MCF 10A (cell line): Measurements from ENCODE around the gene RPA4. TPM values are rescaled to one million over a fixed set of nuclear protein-coding genes. Genes with fewer than 3 reads are reported as not detected.
"Not testable (repeated sequence)": the region's sequence is repeated elsewhere in the genome, so short reads cannot be mapped to it uniquely, and the experiment has no call there.

Experiments
- BruUV-seq: library from RNA; stranded (reverse); fragments of 400-500 nt; replicated peaks from 2 replicates; lab custom pipeline; 2021; lab: Mats Ljungman, UMichigan
- CTCF ChIA-PET: fragments of 300-600 bp; sonication (Branson Sonifier 250); formaldehyde crosslinking; extraction: SDS; loops from one replicate; lab custom pipeline; 2021; ENCODE audit warnings: antibody characterized with exemption, inconsistent platforms; lab: Yijun Ruan, JAX
- POLR2A ChIA-PET: fragments of 300-600, 350-650 bp; sonication (Branson Sonifier 250); formaldehyde crosslinking; extraction: SDS; loops from one replicate; lab custom pipeline; 2020; ENCODE audit warnings: antibody characterized with exemption, inconsistent platforms; lab: Yijun Ruan, JAX
- DNase-seq: peaks from one replicate; pipeline ENCODE4 v3.0.0-alpha.2; 2018; ENCODE audit not compliant: unreplicated experiment
- H3K27ac Mint-ChIP-seq: one replicate; pipeline ENCODE4 v1.8.0; 2022; ENCODE audit warnings: mild to moderate bottlenecking, low read depth, mixed read lengths; ENCODE audit not compliant: unreplicated experiment
- H3K27me3 Mint-ChIP-seq: one replicate; pipeline ENCODE4 v1.8.0; 2022; ENCODE audit warnings: mixed read lengths; ENCODE audit not compliant: insufficient read depth, unreplicated experiment
- H3K36me3 Mint-ChIP-seq: one replicate; pipeline ENCODE4 v1.8.0; 2022; ENCODE audit warnings: mild to moderate bottlenecking, moderate library complexity, mixed read lengths; ENCODE audit not compliant: insufficient read depth, unreplicated experiment
- H3K4me1 Mint-ChIP-seq: one replicate; pipeline ENCODE4 v1.8.0; 2022; ENCODE audit warnings: mixed read lengths; ENCODE audit not compliant: insufficient read depth, unreplicated experiment
- H3K4me3 Mint-ChIP-seq: one replicate; pipeline ENCODE4 v1.8.0; 2022; ENCODE audit warnings: mild to moderate bottlenecking, moderate library complexity, mixed read lengths; ENCODE audit not compliant: unreplicated experiment
- H3K9me3 Mint-ChIP-seq: one replicate; pipeline ENCODE4 v1.8.0; 2022; ENCODE audit warnings: mixed read lengths; ENCODE audit not compliant: unreplicated experiment
- intact Hi-C: fragments of 100-400 bp; cut with micrococcal nuclease; formaldehyde crosslinking; loops from 2 replicates; pipeline ENCODE4 v1.14.1; 2022
- total RNA-seq: library from RNA; stranded (reverse); gene quantifications from 2 replicates; pipeline ENCODE4 v1.2.3, GENCODE V29; 2022
- TF ChIP-seq, protein P1 (sequence below): fragments of 200-600 bp; IDR thresholded peaks from one replicate; pipeline ENCODE4 v1.8.0; 2022; ENCODE audit warnings: antibody characterized with exemption, mild to moderate bottlenecking; ENCODE audit not compliant: unreplicated experiment

The RPA4 gene
- total RNA-seq, 1 experiment from 2014 or later: 1.4 TPM

DNA sequence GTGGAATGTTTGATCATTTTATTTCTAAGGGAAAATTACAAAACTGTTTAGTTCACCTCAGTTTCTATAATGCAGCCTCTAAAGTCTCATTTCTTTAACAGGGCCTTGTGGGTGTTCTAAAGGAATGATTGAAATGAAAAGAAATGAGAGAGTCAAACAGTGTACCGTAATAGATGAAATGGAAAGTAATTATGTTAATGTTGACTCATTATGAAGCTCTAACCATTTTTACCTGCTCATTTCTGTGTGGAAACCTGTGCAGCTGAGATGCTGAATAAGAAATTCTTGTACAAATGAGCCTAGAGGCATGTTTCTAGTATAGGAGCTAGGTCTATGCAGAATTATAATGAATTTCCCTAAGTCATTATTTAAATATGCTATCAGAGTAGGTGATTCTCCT is 45.2 kb upstream of the RPA4 start:
- intact Hi-C loops: no loop called here
- CTCF ChIA-PET: interaction anchor here (0.5 kb wide), 1 partner anchor 262 kb away, joined by 3 read pairs; no protein-coding TSS in a partner anchor
- H3K4me1 Mint-ChIP-seq: no peaks in the 10 kb centered on the region
- no peak overlapping the region for H3K4me3 Mint-ChIP-seq
- no peak for DNase-seq
- no TSS peak for BruUV-seq
- POLR2A ChIA-PET: no interaction called here
- no peak overlapping the region for H3K27ac Mint-ChIP-seq
- TF ChIP-seq, protein P1, sequence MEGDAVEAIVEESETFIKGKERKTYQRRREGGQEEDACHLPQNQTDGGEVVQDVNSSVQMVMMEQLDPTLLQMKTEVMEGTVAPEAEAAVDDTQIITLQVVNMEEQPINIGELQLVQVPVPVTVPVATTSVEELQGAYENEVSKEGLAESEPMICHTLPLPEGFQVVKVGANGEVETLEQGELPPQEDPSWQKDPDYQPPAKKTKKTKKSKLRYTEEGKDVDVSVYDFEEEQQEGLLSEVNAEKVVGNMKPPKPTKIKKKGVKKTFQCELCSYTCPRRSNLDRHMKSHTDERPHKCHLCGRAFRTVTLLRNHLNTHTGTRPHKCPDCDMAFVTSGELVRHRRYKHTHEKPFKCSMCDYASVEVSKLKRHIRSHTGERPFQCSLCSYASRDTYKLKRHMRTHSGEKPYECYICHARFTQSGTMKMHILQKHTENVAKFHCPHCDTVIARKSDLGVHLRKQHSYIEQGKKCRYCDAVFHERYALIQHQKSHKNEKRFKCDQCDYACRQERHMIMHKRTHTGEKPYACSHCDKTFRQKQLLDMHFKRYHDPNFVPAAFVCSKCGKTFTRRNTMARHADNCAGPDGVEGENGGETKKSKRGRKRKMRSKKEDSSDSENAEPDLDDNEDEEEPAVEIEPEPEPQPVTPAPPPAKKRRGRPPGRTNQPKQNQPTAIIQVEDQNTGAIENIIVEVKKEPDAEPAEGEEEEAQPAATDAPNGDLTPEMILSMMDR: no peak
- H3K9me3 Mint-ChIP-seq: no peaks in the 10 kb centered on the region
- peaks cover 45% of the 10 kb centered on the region for H3K27me3 Mint-ChIP-seq
- no peaks in the 10 kb centered on the region for H3K36me3 Mint-ChIP-seq

DNA sequence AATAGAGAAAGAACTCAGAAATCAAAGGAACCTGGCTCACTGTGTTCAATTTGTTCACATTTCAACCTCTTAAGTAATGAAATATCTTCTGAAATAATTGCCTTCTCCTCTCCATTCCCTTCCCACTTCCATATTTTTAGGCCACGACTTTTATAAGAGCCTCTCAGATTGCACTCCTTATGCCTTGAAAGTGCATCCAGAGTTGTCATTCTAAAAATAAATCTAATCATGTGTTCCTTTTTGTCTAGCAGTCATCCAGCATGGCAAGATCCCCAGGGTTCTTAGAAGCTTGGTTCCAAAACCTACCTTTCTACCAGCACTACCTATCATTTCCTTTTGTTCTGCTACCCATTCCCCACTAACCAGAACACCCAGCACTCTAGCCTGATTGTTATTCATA is 42.4 kb upstream of the RPA4 start:
- H3K9me3 Mint-ChIP-seq: no peaks in the 10 kb centered on the region
- intact Hi-C loops: no loop called here
- ChIA-PET CTCF (interaction anchor here (0.7 kb wide), 1 partner anchor 35 kb away, joined by 3 read pairs; no protein-coding TSS in a partner anchor), POLR2A (interaction anchor here (0.6 kb wide), 1 partner anchor 51 kb away, joined by 3 read pairs; no protein-coding TSS in a partner anchor)
- H3K27me3 Mint-ChIP-seq: peaks cover 38% of the 10 kb centered on the region
- no peaks in the 10 kb centered on the region for H3K4me1 Mint-ChIP-seq
- H3K36me3 Mint-ChIP-seq: no peaks in the 10 kb centered on the region
- TF ChIP-seq, protein P1: no peak
- no TSS peak for BruUV-seq
- H3K27ac Mint-ChIP-seq: no peak overlapping the region
- no peak overlapping the region for H3K4me3 Mint-ChIP-seq
- DNase-seq: no peak

DNA sequence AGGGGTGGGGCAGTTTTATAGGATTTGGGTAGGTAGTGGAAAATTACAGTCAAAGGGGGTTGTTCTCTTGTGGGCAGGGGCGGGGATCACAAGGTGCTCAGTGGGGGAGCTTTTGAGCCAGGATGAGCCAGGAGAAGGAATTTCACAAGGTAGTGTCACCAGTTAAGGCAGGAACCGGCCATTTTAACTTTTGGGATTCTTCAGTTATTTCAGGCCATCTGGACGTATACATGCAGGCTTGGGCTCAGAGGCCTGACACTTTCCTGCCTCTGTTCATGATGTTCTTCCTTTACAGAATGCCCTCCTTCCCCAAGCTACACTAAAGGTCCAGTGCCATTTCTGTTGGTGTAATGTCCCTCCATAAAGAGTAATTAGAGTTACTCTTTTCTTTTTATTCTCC is 41.8 kb upstream of the RPA4 start:
- ChIA-PET POLR2A (interaction anchor here (0.6 kb wide), 1 partner anchor 51 kb away, joined by 3 read pairs; no protein-coding TSS in a partner anchor), CTCF (interaction anchor here (0.7 kb wide), 2 partner anchors 35 to 54 kb away, joined by 3 to 4 read pairs; no protein-coding TSS in a partner anchor)
- H3K36me3 Mint-ChIP-seq, H3K4me1 Mint-ChIP-seq, BruUV-seq, intact Hi-C loops, H3K4me3 Mint-ChIP-seq, H3K9me3 Mint-ChIP-seq, H3K27ac Mint-ChIP-seq, DNase-seq: not testable (repeated sequence)
- peaks cover 38% of the 10 kb centered on the region for H3K27me3 Mint-ChIP-seq

DNA sequence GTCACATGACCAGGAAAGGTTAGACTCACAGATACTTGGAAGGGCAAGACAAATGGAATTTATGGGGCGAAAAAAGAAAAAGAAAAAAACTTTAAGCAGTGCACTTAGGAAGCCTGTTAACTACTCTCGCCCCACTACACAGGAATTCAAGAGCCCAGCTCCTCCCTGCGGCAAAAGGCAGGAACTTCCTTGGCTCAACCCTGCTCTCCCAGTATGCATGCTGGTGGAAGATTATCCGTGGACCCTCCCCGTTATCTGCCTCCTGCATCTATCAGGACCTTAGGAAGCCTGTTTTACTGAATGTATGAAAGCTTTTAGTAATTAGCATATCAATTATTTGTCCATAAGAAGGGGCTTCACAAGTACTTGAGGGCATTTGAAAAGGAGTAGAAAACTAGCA is 40.1 kb upstream of the RPA4 start:
- no peak overlapping the region for H3K27ac Mint-ChIP-seq
- intact Hi-C loops: no loop called here
- TF ChIP-seq, protein P1: no peak
- H3K27me3 Mint-ChIP-seq: peaks cover 38% of the 10 kb centered on the region
- no peak overlapping the region for H3K4me3 Mint-ChIP-seq
- H3K9me3 Mint-ChIP-seq: no peaks in the 10 kb centered on the region
- H3K4me1 Mint-ChIP-seq: no peaks in the 10 kb centered on the region
- DNase-seq: no peak
- H3K36me3 Mint-ChIP-seq: no peaks in the 10 kb centered on the region
- POLR2A ChIA-PET: interaction anchor here (0.5 kb wide), 1 partner anchor 13 kb away, joined by 3 read pairs; no protein-coding TSS in a partner anchor
- BruUV-seq: no TSS peak
- CTCF ChIA-PET: interaction anchor here (0.6 to 0.9 kb wide), 2 partner anchors 12 to 14 kb away, joined by 3 to 4 read pairs; no protein-coding TSS in a partner anchor
